DMS 273 (cell line): ENCODE results near the gene HTR2B.
A peak's percentile ranks its signal among the peaks of the same experiment; 100 is the strongest.
"Not testable (repeated sequence)": the region's sequence is repeated elsewhere in the genome, so short reads cannot be mapped to it uniquely, and the experiment has no call there.

Source experiments
- DNase-seq: peaks from one replicate; lab custom pipeline; 2025; ENCODE audit not compliant: unreplicated experiment; lab: John Stamatoyannopoulos, UW

HTR2B gene

DNA sequence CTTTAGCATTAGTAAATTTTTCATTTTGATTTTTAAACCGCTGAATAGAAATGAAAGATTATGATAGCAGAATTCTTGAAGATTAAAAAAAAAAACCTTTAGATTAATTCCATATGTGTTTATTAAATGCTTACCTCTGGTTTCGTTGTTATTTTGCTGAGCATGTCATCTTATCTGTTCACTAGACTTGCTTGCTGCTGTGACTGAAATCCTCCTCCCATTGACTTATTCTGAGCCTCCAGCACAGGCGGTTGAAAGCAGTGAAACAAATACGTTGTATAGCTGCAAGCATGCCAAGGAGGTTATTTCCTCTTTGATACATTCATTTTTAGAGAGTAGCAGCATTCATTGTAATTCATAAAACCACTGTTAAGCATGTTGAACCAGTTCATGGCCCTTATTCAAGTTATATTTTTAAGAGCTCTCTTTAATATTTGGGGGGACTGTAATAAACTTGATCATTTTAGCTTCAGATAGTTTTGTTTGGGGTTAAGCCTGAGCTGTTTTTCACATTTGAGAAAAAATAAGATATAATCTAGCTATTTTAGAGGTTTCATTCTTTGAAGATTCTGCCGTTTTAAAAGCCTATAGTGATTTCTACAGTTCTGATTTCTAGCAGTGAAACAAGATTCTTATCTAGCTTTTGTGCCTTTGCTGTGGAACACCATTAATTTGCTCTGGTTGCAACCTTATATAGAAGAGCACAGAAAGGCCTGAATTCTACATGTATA, at the start of gene HTR2B:
Gene HTR2B (minus strand): TSS at position 205 of the 731 bp plus-strand sequence. CDS start 1,278 bp downstream, outside the sequence.
- no peak for DNase-seq

DNA sequence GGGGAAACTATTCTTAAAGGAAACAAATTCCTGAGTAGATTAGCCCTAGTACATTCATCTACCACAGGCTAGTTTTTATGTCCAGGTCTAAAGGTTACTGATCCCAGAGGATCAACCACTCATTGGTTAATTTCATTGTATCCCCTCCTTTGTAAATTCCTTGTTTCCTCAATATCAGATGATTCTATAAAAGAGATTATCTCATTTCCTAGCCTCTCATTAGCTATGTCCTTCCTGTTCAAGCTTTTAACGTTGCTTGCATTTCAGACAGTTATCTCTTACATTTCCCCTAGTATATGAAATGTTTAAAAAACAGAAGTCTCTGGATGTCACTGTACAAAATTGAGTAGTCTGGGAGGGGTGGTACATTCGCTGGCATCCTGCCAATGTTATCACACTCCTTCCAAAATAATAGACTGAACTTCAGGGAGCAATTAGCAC, 49.4 kb upstream of the HTR2B start:
- peak; percentile 6 for DNase-seq

DNA sequence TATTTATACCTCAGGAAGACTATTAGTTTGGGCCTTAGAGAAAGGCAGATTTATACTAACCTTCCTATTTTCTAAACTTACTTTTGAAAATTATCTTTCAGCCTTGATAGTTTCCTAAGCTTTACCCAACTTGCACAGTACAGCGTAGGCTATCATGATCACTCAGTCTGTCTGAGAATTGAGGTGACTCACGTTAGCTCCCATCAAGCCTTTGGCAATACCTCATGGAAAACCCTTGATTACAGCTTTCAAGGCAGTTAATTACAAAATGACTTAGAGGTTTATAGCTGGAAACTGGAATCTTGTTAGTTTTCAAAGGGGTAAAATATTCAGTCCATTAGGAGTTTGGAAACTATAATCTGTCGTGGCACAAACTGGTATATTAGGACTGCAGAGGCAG, 47.2 kb upstream of the HTR2B start:
- DNase-seq: no peak

DNA sequence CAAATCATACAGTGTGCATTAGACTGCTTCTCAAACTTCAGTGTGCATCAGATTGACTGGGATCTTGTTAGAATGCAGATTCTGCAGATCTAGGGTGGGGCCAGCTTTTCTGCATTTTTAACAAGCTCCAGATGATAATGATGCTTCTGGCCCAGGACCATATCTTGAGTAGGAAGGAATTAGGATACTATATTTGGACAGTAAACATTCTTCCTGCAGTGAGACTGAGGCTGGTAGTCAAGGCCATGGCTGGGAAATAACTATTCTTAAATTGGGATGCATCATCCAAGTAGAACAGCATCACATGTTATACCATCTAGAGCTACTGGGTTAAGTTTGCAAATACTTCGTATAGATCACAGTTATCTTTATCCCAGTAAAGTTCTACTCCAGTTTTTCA, 45.2 kb upstream of the HTR2B start:
- DNase-seq: no peak

DNA sequence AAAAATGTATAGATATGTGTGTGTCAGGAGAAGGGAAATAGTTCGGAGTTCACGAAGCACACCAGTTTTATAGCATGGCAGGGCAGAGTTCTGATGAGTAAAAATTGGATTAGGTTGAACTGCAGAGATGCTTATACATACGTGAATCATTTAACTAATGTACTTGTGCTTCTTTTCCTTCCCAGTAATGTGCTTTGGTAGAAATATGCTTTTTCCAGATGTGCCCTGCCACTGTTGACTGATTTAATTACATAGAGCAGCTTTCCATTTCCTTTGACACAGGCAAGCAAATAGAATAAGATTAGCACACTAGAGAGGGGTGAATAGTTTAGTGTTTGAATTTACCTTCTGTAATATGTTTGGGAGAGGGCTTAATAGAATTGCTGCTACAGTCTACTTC, 44.6 kb upstream of the HTR2B start:
- no peak for DNase-seq

DNA sequence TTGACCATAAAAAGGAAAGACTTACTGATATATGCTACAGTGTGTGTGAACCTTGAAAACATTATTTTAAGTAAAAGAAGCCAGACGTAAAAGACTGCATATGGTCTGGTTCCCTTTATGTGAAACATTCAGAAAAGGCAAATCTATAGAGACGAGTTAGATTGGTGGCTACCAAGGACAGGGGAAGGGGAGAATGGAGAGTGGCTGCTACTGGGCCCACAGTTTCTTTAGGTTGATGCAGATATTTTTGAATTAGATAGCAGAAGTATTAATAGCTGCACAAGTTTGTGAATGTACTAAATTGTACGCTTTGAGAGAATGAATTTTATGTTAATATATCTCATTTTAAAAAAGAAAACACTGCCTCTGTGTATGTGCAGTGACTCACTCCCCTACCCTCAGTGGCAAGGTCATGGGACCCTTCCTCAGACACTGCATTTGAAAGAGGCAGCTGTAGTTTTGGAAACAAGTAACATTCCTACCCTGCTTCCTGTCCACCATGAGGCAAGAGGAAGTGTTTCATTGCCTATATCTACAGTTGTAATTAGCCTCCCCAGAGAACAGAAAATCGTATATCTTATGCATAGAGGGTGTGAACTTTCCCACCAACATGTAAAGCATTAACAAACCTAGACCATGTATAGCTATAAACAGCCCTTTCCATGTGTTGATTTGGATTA, 43.8 kb upstream of the HTR2B start:
- no peak for DNase-seq

DNA sequence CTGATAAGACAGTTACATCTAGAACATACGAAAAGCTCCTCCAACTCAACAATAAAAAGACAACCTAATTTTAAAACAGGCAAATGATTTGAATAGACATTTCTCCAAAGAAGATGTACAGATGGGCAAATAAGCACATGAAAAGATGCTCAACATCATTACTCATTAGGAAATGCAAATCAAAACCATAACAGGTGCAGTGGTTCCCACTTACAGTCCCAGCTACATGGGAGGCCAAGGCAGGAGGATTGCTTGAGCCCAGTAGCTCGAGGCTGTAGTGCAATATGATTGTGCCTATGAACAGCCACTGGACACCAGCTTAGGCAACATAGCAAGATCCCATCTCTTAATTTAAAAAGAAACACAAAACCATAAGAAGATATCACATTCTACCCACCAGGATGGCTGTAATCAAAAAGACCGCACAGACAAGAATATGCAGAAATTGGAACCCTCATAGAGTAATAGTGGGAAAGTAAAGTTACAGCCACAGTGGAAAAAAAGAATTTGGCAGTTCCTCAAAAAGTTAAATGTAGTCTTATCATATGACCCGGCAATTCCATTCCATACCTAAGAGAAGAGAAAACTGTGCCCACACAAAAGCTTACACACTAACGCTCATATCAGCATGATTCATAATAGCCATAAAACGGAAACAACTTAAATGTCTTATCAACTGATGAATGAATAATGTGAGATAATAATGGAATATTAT, 43.1 kb upstream of the HTR2B start:
- no peak for DNase-seq

DNA sequence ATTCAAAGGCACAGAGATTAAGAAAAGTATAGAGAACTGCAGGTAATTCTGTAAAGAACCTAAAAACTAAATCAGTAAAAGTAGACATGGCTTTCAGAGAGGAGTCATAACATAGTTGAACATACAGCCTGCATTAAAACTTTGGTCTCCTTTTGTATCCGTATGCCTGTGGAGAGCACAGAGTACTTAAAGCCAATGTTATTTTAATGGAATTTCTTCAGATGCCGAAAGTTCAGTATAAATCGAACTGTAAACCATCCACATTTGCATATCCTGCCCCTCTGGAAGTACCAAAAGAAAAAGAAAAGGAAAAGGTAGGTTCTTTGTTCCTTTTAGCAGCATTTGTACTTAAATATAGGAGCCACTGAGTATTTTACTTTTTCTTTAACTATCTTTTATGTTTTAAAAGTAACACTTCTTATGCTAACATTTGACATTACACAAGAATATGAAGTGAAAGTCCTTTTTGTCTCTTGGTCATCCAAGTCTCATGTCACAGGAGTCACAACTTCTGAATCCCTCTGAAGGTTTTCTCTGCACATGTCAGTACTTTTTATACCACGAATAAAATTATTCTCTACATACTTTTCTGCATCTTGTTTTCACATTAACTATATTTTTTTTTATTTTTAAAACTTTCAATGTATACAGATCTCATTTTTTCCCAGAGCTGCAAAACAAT, 38.7 kb upstream of the HTR2B start:
- no peak for DNase-seq

DNA sequence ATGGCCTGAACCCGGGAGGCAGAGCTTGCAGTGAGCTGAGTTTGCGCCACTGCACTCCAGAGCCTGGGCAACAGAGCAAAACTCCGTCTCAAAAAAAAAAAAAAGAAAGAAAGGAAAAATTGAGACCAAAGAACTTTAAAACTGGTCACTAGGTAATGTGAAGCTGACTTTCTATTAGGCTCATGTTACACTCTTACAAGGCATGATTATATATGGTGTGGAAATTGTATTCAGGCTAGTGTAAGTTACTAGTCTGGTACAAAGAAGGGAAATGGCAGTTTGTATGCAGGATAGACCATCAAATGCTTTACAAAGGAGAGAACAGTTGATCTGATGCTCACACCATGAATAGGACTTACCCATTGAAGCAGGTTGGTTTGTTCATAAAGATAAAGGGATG, 38.2 kb upstream of the HTR2B start:
- DNase-seq: no peak

DNA sequence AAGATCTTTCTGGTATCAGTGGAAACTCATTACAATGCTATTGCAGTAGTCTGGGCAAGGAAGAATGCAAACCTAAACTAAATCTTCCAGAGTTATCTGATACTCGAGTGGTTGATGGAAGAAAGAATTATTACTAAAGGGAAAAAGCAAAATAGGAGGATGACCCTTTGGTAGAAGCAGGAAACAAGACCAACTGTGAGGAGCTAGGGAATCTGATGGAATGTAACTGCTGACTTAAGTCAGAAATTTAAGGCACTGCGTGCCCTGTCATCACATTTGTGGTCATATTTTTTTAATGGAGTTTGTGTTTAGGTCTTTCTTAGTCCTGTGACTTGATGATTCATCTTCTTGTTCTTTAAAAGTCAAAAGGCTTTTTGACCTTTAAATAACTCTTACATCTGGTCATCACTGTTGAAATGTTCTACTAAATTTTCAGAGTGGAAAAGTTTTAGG, 37.1 kb upstream of the HTR2B start:
- DNase-seq: no peak

DNA sequence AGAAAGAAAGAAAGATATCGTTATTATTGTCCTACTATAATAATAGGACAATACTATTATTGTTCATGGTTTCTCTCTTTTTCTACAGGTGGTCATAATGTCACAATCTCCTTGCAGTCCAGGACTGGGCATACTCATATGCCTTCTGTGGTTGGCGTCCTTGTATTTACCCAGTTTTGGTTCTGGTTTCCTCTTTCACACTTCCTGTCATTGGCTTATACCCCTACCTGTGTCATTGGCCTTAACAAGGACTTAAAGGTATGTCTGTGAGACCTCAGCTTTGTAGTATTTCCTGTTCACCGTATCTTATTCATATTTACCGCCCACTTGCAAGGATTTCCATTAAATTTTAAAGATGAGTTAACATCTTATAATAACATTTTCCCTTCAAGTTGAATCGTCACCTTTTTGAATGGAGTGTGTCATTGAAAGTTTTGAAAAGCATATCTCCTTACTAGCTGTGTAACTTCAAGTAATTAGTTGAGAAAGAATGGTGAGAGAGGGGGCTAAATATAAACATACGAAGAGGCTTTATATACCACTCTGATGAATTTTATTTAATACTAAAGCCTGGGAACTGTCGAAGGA, 36.5 kb upstream of the HTR2B start:
- no peak for DNase-seq

DNA sequence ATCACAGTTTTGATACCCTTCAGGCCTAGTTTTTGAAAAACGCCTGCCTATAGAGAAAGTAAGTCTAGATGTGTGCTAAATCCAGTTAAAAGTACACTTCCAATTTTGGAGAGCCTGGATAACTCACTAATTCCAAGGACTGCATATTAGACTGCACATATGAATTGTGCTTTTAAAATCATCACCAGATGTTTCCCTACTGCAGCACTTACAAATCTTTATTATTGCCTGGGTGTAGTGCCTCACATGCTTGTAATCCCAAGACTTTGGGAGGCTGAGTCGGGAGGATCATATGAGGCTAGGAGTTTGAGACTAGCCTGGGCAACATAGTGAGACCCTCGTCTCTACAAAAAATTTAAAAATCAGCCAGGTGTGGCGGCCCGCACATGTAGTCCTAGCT, 35.9 kb upstream of the HTR2B start:
- no peak for DNase-seq

DNA sequence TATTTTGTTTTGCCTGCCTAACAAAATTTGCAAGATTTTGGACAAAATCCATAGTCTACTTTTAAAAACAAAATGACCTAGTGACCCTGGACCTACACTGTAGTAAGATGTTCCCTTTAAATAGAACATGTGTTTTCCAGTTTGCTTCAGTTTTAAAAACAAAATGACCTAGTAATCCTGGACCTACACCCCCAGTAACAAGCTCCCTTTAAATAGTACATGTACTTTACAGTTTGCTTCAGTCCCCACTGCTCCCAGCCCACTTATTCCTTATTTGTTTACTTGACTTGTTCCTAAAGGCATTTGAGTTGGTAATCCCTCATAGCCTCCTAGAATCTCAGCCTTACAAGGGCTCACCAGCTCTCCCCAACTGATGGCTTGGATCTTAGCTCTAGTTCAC, 34.5 kb upstream of the HTR2B start:
- DNase-seq: no peak

DNA sequence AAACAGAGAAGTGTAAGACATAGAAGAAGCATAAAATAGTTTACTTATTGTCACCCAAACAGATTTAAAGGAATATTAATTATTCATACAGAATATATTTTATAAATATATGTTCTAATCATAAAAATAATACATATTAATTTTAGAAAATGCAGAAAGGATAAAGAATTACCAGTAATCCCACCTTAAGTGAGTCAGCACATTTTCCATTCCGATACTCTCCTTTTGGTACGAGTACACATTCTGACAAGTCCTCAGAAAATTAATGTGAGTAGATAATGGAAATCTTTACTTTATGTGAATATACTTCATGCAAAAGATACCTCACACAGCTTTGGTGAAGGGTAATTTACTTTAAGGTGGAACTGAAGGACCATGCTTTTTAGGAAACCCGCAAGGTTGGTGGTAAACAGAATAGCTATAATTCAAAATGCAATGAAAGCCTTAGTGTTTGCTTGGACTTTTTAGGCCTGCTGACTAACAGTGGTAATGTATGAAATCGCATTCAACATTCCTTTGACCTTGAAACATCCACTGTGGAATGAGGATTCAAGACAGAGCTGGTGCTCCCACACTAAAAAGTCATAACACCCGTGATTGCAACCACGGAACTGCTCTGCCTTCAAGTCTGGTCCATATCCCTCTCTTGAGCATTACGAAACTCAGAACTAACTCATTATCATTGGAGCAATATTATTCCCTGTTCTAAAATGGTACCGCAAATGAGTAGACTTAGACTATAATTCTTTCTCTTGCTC, 28.1 kb upstream of the HTR2B start:
- DNase-seq: no peak

DNA sequence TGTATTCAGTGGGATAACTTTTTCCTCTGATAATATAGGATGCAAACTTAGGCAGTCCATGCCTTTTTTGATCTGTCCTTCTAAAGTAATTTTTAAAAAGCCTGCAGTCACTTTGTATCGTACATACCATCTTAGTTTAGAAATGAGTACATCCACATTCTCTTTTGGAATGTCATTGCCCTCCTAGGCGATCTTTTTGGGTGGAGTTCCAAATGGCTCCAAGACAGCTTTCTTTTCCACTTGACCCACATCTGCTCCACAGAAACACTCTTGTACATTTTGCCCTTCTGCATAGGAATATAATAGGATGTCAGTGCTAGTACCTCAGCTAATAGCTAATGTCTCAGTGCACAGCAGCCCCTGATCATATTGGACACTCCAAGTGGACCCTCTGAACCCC, 21.8 kb upstream of the HTR2B start:
- no peak for DNase-seq

DNA sequence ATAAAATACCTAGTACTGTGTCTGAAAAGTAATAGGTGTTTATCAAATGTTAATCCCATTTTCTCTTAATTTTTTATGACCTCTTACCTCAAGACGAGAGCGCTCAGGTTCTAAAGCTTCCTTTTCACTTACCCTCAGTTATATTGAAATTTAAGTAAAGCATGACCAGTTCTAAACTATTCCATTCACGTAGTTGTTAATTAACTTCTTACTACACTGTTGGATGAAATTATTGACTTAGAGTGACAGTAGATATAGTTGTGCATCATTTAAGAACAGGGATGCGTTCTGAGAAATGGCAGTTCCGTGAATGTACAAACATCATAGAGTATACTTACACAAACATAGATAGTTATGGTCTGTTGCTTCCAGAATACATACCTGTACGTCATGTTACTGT, 20.1 kb upstream of the HTR2B start:
- DNase-seq: no peak

DNA sequence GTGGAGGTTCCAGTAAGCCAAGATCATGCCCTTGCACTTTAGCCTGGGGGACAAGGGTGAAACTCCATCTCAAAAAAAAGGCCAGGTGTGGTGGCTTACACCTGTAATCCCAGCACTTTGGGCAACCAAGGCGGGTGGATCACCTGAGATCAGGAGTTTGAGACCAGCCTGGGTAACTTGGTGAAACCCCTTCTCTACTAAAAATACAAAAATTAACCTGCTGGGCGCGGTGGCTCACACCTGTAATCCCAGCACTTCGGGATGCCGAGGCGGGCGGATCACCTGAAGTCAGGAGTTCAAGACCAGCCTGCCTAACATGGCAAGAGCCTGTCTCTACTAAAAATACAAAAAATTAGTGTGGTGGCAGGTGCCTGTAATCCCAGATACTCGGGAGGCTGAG, 16.0 kb upstream of the HTR2B start:
- not testable (repeated sequence) for DNase-seq

DNA sequence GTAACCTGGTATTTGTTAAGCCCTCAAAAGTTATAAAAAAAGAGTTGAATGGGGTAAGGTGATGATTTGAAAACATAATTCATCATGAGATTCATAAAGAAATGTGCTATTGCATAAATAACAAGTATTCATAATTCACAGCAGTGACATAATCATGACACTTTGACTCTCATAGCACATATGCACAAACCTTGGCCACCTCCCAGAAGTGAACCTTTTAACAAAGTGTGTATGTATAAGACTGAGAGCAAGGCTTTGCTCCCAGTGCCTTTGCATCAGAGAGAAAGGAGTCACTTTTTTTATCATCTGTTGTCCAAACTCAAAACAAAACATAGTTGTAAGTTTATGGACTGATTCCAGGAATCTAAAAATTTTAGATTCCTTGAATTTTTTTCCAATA, 15.0 kb upstream of the HTR2B start:
- peak; percentile 3 for DNase-seq

DNA sequence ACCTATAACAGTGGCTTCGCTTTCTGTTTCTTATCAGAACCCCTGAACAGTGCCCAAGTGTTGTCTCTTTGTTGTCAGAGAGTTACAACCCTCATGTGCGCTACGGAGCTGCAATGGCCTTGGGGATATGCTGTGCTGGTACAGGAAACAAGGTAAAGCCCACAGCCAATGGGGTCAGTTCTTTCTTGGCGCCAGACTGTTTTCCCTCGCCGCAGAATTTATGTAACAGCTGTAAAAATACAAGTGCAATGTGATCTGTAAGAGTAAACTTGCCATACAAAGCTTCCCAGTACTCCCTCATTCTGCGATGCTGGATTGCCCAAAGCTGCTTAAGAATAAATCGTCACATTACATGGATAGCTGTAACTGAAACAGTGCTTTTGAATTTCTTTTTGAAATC, 13.9 kb upstream of the HTR2B start:
- no peak for DNase-seq

DNA sequence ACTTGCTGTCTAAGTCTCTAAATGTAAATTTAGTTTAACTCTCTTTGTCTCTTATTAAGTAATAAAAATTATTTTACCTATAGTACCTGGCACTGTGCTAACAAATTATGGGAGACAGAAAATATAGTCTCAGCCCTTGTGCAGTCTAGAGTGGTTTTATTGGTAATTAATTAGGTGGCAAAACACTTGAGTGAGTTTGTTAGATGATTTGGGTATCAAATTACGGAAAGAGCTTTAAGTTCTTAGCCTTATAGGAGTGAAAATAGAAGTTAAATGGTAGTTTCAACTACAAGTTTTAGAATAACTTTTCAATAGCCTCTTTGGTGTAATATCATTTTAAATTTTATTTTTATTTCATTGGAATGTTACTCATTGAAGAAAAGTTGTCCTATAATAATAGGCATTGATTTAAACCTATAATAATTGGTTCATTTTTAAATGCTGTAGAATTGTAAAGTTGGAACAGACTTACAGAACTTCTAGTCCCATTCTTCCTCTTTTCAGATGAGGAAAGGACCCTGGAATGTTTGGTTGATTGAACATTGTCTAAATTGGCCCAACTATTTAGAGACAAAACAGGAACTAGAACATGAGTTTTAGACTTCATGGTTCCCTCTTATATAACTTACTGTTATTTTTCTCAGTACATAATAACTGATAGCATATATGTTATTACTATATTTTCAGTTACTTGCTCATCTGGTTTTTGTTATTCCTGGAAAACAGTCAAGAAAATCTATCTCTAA, 10.2 kb upstream of the HTR2B start:
- DNase-seq: peak; percentile 20
